H9 (cell line): ENCODE measurements around the gene GNA15. TPM values are rescaled to one million over a fixed set of nuclear protein-coding genes. Genes with fewer than 3 reads are reported as not detected.

Source experiments
- DNase-seq: peaks from one replicate; pipeline ENCODE4 v3.0.0-alpha.2; 2017
- H2AFZ ChIP-seq: one replicate; pipeline ENCODE4 v1.6.1; 2013; ENCODE audit warnings: mild to moderate bottlenecking, low read length, control low read depth, moderate library complexity
- H2AK5ac ChIP-seq: 2 replicates; pipeline ENCODE4 v1.6.1; 2013; ENCODE audit warnings: low read length, control low read depth, mixed read lengths; ENCODE audit not compliant: insufficient read length
- H2BK120ac ChIP-seq: one replicate; pipeline ENCODE4 v1.6.1; 2013; ENCODE audit warnings: low read depth, mild to moderate bottlenecking, low read length, control low read depth, inconsistent platforms; ENCODE audit not compliant: poor library complexity, severe bottlenecking
- H2BK12ac ChIP-seq: 2 replicates; pipeline ENCODE4 v1.6.1; 2013; ENCODE audit warnings: low read length, control low read depth, mixed read lengths, low read depth; ENCODE audit not compliant: insufficient read length
- H2BK15ac ChIP-seq: 2 replicates; pipeline ENCODE4 v1.6.1; 2013; ENCODE audit warnings: low read depth, low read length, control low read depth
- H2BK20ac ChIP-seq: one replicate; pipeline ENCODE4 v1.6.1; 2013; ENCODE audit warnings: low read depth, mild to moderate bottlenecking, low read length, control low read depth, inconsistent platforms; ENCODE audit not compliant: poor library complexity, severe bottlenecking
- H2BK5ac ChIP-seq: 2 replicates; pipeline ENCODE4 v1.6.1; 2013; ENCODE audit warnings: low read length, control low read depth, mixed read lengths; ENCODE audit not compliant: insufficient read length
- H3K14ac ChIP-seq: 2 replicates; pipeline ENCODE4 v1.6.1; 2013; ENCODE audit warnings: low read length, control low read depth; ENCODE audit not compliant: insufficient read depth
- H3K18ac ChIP-seq: 2 replicates; pipeline ENCODE4 v1.6.1; 2013; ENCODE audit warnings: low read depth, mild to moderate bottlenecking, mixed read lengths, low read length, control low read depth; ENCODE audit not compliant: insufficient read length
- H3K23ac ChIP-seq: 2 replicates; pipeline ENCODE4 v1.6.1; 2013; ENCODE audit warnings: low read length, control low read depth, mixed read lengths, low read depth; ENCODE audit not compliant: insufficient read length
- H3K23me2 ChIP-seq: 2 replicates; pipeline ENCODE4 v1.6.1; 2013; ENCODE audit warnings: low read depth, mild to moderate bottlenecking, mixed read lengths, low read length, control low read depth; ENCODE audit not compliant: insufficient read length, poor library complexity, severe bottlenecking
- H3K27ac ChIP-seq: 2 replicates; pipeline ENCODE4 v1.5.1; 2013; ENCODE audit warnings: low read length, control low read depth, mixed read lengths, low read depth; ENCODE audit not compliant: insufficient read length
- H3K27me3 ChIP-seq: 2 replicates; pipeline ENCODE4 v1.6.1; 2013; ENCODE audit warnings: low read length, control low read depth, inconsistent platforms; ENCODE audit not compliant: insufficient read depth
- H3K4ac ChIP-seq: 2 replicates; pipeline ENCODE4 v1.6.1; 2013; ENCODE audit warnings: low read depth, mild to moderate bottlenecking, control low read depth, inconsistent platforms, low read length, moderate library complexity
- H3K4me1 ChIP-seq: 2 replicates; pipeline ENCODE4 v1.6.1; 2013; ENCODE audit warnings: low read length, control low read depth, inconsistent platforms; ENCODE audit not compliant: insufficient read depth
- H3K4me2 ChIP-seq: 2 replicates; pipeline ENCODE4 v1.6.1; 2013; ENCODE audit warnings: low read length, control low read depth, mixed read lengths; ENCODE audit not compliant: insufficient read length, insufficient read depth
- H3K56ac ChIP-seq: 2 replicates; pipeline ENCODE4 v1.6.1; 2013; ENCODE audit warnings: low read depth, mild to moderate bottlenecking, mixed read lengths, low read length, control low read depth; ENCODE audit not compliant: insufficient read length
- H3K79me1 ChIP-seq: 2 replicates; pipeline ENCODE4 v1.6.1; 2013; ENCODE audit warnings: low read depth, mild to moderate bottlenecking, moderate library complexity, low read length, control low read depth, inconsistent platforms; ENCODE audit not compliant: insufficient read depth, poor library complexity, severe bottlenecking
- H3K79me2 ChIP-seq: 2 replicates; pipeline ENCODE4 v1.6.1; 2013; ENCODE audit warnings: low read length, control low read depth, inconsistent platforms; ENCODE audit not compliant: insufficient read depth
- H3K9ac ChIP-seq: 2 replicates; pipeline ENCODE4 v1.6.1; 2013; ENCODE audit warnings: low read length, control low read depth, mixed read lengths; ENCODE audit not compliant: insufficient read length; ENCODE audit errors: extremely low read depth
- H3K9me3 ChIP-seq: one replicate; pipeline ENCODE4 v1.6.1; 2013; ENCODE audit warnings: low read depth, low read length, inconsistent platforms; ENCODE audit not compliant: control insufficient read depth
- H3T11ph ChIP-seq: one replicate; pipeline ENCODE4 v1.6.1; 2013; ENCODE audit warnings: mild to moderate bottlenecking, low read length, control low read depth, inconsistent platforms
- H4K20me1 ChIP-seq: one replicate; pipeline ENCODE4 v1.6.1; 2013; ENCODE audit not compliant: control insufficient read depth, insufficient read length, insufficient read depth
- H4K5ac ChIP-seq: 2 replicates; pipeline ENCODE4 v1.6.1; 2013; ENCODE audit warnings: low read depth, mild to moderate bottlenecking, mixed read lengths, low read length, control low read depth; ENCODE audit not compliant: insufficient read length
- H4K8ac ChIP-seq: replicated peaks from 2 replicates; pipeline ENCODE4 v1.6.1; 2013; ENCODE audit warnings: low read length, control low read depth, mixed read lengths, low read depth; ENCODE audit not compliant: insufficient read length
- H4K91ac ChIP-seq: 2 replicates; pipeline ENCODE4 v1.6.1; 2013; ENCODE audit warnings: low read depth, mild to moderate bottlenecking, moderate library complexity, mixed read lengths, low read length, control low read depth; ENCODE audit not compliant: insufficient read length
- H3K27ac Mint-ChIP-seq, 3 experiments: 2 replicates in 2 of 3; 3 replicates in 1 of 3; pipeline ENCODE4 v1.8.0; 2020 to 2021; ENCODE audit warnings: mixed read lengths in 3 of 3, mild to moderate bottlenecking in 1 of 3, moderate library complexity in 1 of 3
- H3K27me3 Mint-ChIP-seq: 2 replicates; pipeline ENCODE4 v1.8.0; 2021; ENCODE audit warnings: low read depth, mild to moderate bottlenecking, moderate library complexity, mixed read lengths
- H3K36me3 Mint-ChIP-seq, 3 experiments: 2 replicates in 2 of 3; 3 replicates in 1 of 3; pipeline ENCODE4 v1.8.0; 2020 to 2021; ENCODE audit warnings: low read depth in 3 of 3, mixed read lengths in 3 of 3; ENCODE audit not compliant: insufficient read depth in 1 of 3
- H3K4me1 Mint-ChIP-seq, 2 experiments: 2 replicates each; pipeline ENCODE4 v1.8.0; 2020; ENCODE audit warnings: mixed read lengths in 2 of 2
- H3K4me3 Mint-ChIP-seq, 2 experiments: 2 replicates in 1 of 2; 3 replicates in 1 of 2; pipeline ENCODE4 v1.8.0; 2020 to 2021; ENCODE audit warnings: mild to moderate bottlenecking in 2 of 2, mixed read lengths in 2 of 2, moderate library complexity in 1 of 2
- H3K9me3 Mint-ChIP-seq, 2 experiments: 2 replicates in 1 of 2; 3 replicates in 1 of 2; pipeline ENCODE4 v1.8.0; 2020; ENCODE audit warnings: mild to moderate bottlenecking in 2 of 2, mixed read lengths in 2 of 2, moderate library complexity in 1 of 2
- WGBS: extraction: QIAGEN DNeasy Blood & Tissue Kit; methylation state at CpG from one replicate; pipeline ENCODE4 v1.1.7; 2013; ENCODE audit warnings: missing lambda C conversion rate, low lambda C conversion rate, mixed read lengths; ENCODE audit not compliant: insufficient read length; ENCODE audit errors: extremely low coverage; 5-methylcytosine and 5-hydroxymethylcytosine counted together
- total RNA-seq: library from RNA; stranded (reverse); gene quantifications from 2 replicates; pipeline ENCODE4 v1.2.1, GENCODE V29; 2021
- TF ChIP-seq, protein P1 (sequence below): fragments of 200-600 bp; sonication (generic); conservative IDR thresholded peaks from 3 replicates; pipeline ENCODE4 v1.8.0; 2021; ENCODE audit warnings: antibody characterized with exemption, mild to moderate bottlenecking

GNA15 gene
- total RNA-seq, 1 experiment from 2014 or later: not detected

DNA sequence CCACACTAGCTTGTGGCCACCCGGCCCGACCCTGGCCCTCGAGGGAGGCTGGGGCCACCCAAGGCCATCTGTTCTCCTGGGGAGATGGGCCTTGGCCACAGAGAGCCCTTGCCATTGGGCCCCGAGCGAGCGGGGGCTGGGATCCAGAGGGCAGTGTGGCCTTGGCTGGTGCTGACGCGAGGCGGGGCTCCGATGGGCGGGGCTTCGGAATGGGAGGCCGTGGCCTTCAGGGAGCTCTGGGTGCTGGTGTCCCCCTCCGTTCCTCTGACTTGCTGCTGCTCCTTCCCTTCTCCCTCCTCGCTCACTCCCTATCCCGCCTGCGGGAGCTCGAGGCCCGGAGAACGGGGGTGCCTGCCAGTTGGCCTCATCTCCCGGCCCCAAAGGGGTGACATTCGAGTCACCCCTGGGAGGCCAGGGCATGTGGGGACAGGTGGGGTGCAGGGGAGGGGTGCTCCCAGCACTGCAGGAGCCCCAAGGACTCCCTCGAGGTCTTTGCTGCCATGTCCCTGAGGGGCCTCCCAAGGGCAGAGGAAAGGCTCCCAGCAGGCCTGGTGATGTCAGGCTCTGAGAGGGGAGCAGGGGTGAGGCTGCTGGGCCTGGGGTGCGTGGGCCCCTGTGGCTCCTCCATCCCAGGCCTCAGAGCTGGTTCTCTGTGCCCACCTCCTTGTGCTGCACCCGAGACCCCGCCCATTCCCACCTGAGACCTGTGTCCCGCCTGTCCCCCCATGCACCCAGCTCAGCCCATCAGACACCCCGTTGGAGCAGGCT is 54.1 kb downstream of the GNA15 start:
- no peak overlapping the region for H3K23ac ChIP-seq
- H2BK5ac ChIP-seq: no peak overlapping the region
- no peak overlapping the region for H3K4ac ChIP-seq
- H4K20me1 ChIP-seq: no peaks in the 10 kb centered on the region
- no peak overlapping the region for H3K14ac ChIP-seq
- no peaks in the 10 kb centered on the region for H3K4me1 ChIP-seq
- no CpG with 5 or more reads among the region's 28 CpGs for WGBS
- no peak overlapping the region for H3K18ac ChIP-seq
- no peak overlapping the region for H4K5ac ChIP-seq
- no peak overlapping the region for H3K27ac ChIP-seq
- Mint-ChIP-seq H3K4me1 (peaks cover 12 to 23% of the 10 kb centered on the region in 2 experiments), H3K27me3 (no peaks in the 10 kb centered on the region), H3K36me3 (peaks cover 12 to 24% (median 23%) of the 10 kb centered on the region in 3 experiments), H3K9me3 (no peaks in the 10 kb centered on the region; a peak in 1 of 5 replicates), H3K4me3 (no peak overlapping the region), H3K27ac (no peak overlapping the region)
- H2BK12ac ChIP-seq: no peak overlapping the region
- no peak overlapping the region for H2BK120ac ChIP-seq
- H3K4me2 ChIP-seq: no peak overlapping the region
- H3K9me3 ChIP-seq: no peaks in the 10 kb centered on the region
- H3K79me2 ChIP-seq: peaks cover 23% of the 10 kb centered on the region; the same call in 1 of the 2 replicates
- H3K9ac ChIP-seq: no peak overlapping the region
- no peak overlapping the region for H3K56ac ChIP-seq
- H2AK5ac ChIP-seq: no peak overlapping the region
- H2AFZ ChIP-seq: no peak overlapping the region
- H3K79me1 ChIP-seq: peaks cover 22% of the 10 kb centered on the region
- no peak overlapping the region for H2BK20ac ChIP-seq
- no peak overlapping the region for H4K8ac ChIP-seq
- H4K91ac ChIP-seq: no peak overlapping the region
- no peak overlapping the region for H3T11ph ChIP-seq
- TF ChIP-seq, protein P1, sequence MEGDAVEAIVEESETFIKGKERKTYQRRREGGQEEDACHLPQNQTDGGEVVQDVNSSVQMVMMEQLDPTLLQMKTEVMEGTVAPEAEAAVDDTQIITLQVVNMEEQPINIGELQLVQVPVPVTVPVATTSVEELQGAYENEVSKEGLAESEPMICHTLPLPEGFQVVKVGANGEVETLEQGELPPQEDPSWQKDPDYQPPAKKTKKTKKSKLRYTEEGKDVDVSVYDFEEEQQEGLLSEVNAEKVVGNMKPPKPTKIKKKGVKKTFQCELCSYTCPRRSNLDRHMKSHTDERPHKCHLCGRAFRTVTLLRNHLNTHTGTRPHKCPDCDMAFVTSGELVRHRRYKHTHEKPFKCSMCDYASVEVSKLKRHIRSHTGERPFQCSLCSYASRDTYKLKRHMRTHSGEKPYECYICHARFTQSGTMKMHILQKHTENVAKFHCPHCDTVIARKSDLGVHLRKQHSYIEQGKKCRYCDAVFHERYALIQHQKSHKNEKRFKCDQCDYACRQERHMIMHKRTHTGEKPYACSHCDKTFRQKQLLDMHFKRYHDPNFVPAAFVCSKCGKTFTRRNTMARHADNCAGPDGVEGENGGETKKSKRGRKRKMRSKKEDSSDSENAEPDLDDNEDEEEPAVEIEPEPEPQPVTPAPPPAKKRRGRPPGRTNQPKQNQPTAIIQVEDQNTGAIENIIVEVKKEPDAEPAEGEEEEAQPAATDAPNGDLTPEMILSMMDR: no peak
- H3K23me2 ChIP-seq: peaks cover 7% of the 10 kb centered on the region
- DNase-seq: no peak
- no peaks in the 10 kb centered on the region for H3K27me3 ChIP-seq
- H2BK15ac ChIP-seq: no peak overlapping the region
